Upper lobe of left lung (tissue), 4 donors: ENCODE data around the gene RING1.

Experiments used
- POLR2AphosphoS5 ChIP-seq, 2 donors: sonication (generic); formaldehyde crosslinking; IDR thresholded peaks; one replicate each; pipeline ENCODE4 v1.5.1; 2017; ENCODE audit warnings: antibody characterized with exemption in 2 of 2
- TF ChIP-seq, protein P1 (sequence below), 6 experiments: fragments of 450-650 bp in 4 of 6; fragments of 200-600 bp in 2 of 6; sonication (generic) in 2 of 6; IDR thresholded peaks; one replicate each; pipeline ENCODE4 v1.5.1; 2016 to 2019; ENCODE audit warnings: antibody characterized with exemption in 6 of 6

- no peak for TF ChIP-seq POLR2AphosphoS5 (IDR thresholded peaks at IDR 0.05)
- TF ChIP-seq, protein P1, sequence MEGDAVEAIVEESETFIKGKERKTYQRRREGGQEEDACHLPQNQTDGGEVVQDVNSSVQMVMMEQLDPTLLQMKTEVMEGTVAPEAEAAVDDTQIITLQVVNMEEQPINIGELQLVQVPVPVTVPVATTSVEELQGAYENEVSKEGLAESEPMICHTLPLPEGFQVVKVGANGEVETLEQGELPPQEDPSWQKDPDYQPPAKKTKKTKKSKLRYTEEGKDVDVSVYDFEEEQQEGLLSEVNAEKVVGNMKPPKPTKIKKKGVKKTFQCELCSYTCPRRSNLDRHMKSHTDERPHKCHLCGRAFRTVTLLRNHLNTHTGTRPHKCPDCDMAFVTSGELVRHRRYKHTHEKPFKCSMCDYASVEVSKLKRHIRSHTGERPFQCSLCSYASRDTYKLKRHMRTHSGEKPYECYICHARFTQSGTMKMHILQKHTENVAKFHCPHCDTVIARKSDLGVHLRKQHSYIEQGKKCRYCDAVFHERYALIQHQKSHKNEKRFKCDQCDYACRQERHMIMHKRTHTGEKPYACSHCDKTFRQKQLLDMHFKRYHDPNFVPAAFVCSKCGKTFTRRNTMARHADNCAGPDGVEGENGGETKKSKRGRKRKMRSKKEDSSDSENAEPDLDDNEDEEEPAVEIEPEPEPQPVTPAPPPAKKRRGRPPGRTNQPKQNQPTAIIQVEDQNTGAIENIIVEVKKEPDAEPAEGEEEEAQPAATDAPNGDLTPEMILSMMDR (IDR thresholded peaks at IDR 0.05) = no peak
These were observed 4.7 kb upstream of the RING1 start for GRCh38 chr6:33203443-33204164.
